Skeletal muscle satellite cell (primary cell): Measurements from ENCODE around the gene ATP8A2.
A peak's percentile ranks its signal among the peaks of the same experiment; 100 is the strongest.

Experiments
- H3K27me3 ChIP-seq: 2 replicates; pipeline ENCODE4 v1.7.0; 2013; ENCODE audit warnings: low read length; ENCODE audit not compliant: control insufficient read depth, insufficient read depth
- H3K36me3 ChIP-seq: 2 replicates; pipeline ENCODE4 v1.7.0; 2013; ENCODE audit warnings: mild to moderate bottlenecking, control low read depth, low read length; ENCODE audit not compliant: insufficient read depth
- H3K4me1 ChIP-seq: 2 replicates; pipeline ENCODE4 v1.7.0; 2013; ENCODE audit warnings: low read length; ENCODE audit not compliant: control insufficient read depth, insufficient read depth
- H3K4me2 ChIP-seq: 2 replicates; pipeline ENCODE4 v1.7.0; 2013; ENCODE audit warnings: mild to moderate bottlenecking, low read length
- H3K4me3 ChIP-seq: 2 replicates; pipeline ENCODE4 v1.7.0; 2013; ENCODE audit warnings: low read length
- H3K9ac ChIP-seq: 2 replicates; pipeline ENCODE4 v1.7.0; 2013; ENCODE audit warnings: mild to moderate bottlenecking, low read depth, low read length, moderate library complexity
- H3K9me3 ChIP-seq: replicated peaks from 2 replicates; pipeline ENCODE4 v1.7.0; 2013; ENCODE audit warnings: mild to moderate bottlenecking, control low read depth, low read length

ATP8A2 gene

GRCh38 chr13:25881971-25882451, 510.2 kb downstream of the ATP8A2 start:
- no peaks in the 10 kb centered on the region for H3K36me3 ChIP-seq
- H3K4me1 ChIP-seq = peaks cover 11% of the 10 kb centered on the region
- H3K4me3 ChIP-seq = no peak overlapping the region
- no peak overlapping the region for H3K9ac ChIP-seq
- peaks cover 35% of the 10 kb centered on the region for H3K27me3 ChIP-seq
- H3K9me3 ChIP-seq = no peaks in the 10 kb centered on the region
- no peak overlapping the region for H3K4me2 ChIP-seq

- Histone ChIP-seq H3K4me2 (no peak overlapping the region), H3K9me3 (no peaks in the 10 kb centered on the region), H3K9ac (no peak overlapping the region), H3K4me3 (no peak overlapping the region), H3K27me3 (peaks cover 35% of the 10 kb centered on the region), H3K4me1 (peaks cover 15% of the 10 kb centered on the region), H3K36me3 (no peaks in the 10 kb centered on the region)
These were observed 510.9 kb downstream of the ATP8A2 start for GRCh38 chr13:25882466-25883357.

- Histone ChIP-seq H3K4me1 (peaks cover 15% of the 10 kb centered on the region), H3K36me3 (no peaks in the 10 kb centered on the region), H3K4me3 (no peak overlapping the region), H3K9me3 (no peaks in the 10 kb centered on the region), H3K9ac (no peak overlapping the region), H3K27me3 (peaks cover 27% of the 10 kb centered on the region), H3K4me2 (no peak overlapping the region)
These were observed 513.6 kb downstream of the ATP8A2 start for GRCh38 chr13:25885418-25885817.

- no peaks in the 10 kb centered on the region for H3K36me3 ChIP-seq
- peaks cover 15% of the 10 kb centered on the region for H3K4me1 ChIP-seq
- H3K9me3 ChIP-seq = no peaks in the 10 kb centered on the region
- peaks cover 21% of the 10 kb centered on the region for H3K27me3 ChIP-seq
- peak overlapping the region; percentile 34 for H3K4me3 ChIP-seq
- peak overlapping the region; percentile 19 for H3K4me2 ChIP-seq
- no peak overlapping the region for H3K9ac ChIP-seq
These were observed 514.9 kb downstream of the ATP8A2 start for GRCh38 chr13:25886438-25887214.

GRCh38 chr13:25887962-25888655, 516.3 kb downstream of the ATP8A2 start:
- peaks cover 15% of the 10 kb centered on the region for H3K4me1 ChIP-seq
- H3K36me3 ChIP-seq = no peaks in the 10 kb centered on the region
- H3K27me3 ChIP-seq = peaks cover 6% of the 10 kb centered on the region
- no peak overlapping the region for H3K4me2 ChIP-seq
- H3K9ac ChIP-seq = no peak overlapping the region
- no peak overlapping the region for H3K4me3 ChIP-seq
- no peaks in the 10 kb centered on the region for H3K9me3 ChIP-seq

GRCh38 chr13:25890671-25891212, 519.0 kb downstream of the ATP8A2 start:
- Histone ChIP-seq H3K27me3 (no peaks in the 10 kb centered on the region), H3K4me2 (no peak overlapping the region), H3K9me3 (no peaks in the 10 kb centered on the region), H3K4me3 (no peak overlapping the region), H3K4me1 (peaks cover 15% of the 10 kb centered on the region), H3K9ac (no peak overlapping the region), H3K36me3 (no peaks in the 10 kb centered on the region)

GRCh38 chr13:25898991-25899390, 527.2 kb downstream of the ATP8A2 start:
- H3K9me3 ChIP-seq = no peaks in the 10 kb centered on the region
- H3K9ac ChIP-seq = no peak overlapping the region
- peaks cover 11% of the 10 kb centered on the region for H3K4me1 ChIP-seq
- H3K27me3 ChIP-seq = no peaks in the 10 kb centered on the region
- no peak overlapping the region for H3K4me2 ChIP-seq
- H3K36me3 ChIP-seq = no peaks in the 10 kb centered on the region
- H3K4me3 ChIP-seq = no peak overlapping the region

- no peaks in the 10 kb centered on the region for H3K36me3 ChIP-seq
- peaks cover 11% of the 10 kb centered on the region for H3K4me1 ChIP-seq
- no peak overlapping the region for H3K4me2 ChIP-seq
- no peaks in the 10 kb centered on the region for H3K9me3 ChIP-seq
- no peak overlapping the region for H3K4me3 ChIP-seq
- H3K9ac ChIP-seq = no peak overlapping the region
- no peaks in the 10 kb centered on the region for H3K27me3 ChIP-seq
These were observed 527.7 kb downstream of the ATP8A2 start for GRCh38 chr13:25899464-25899863.

- Histone ChIP-seq H3K4me2 (no peak overlapping the region), H3K4me1 (peaks cover 11% of the 10 kb centered on the region), H3K36me3 (no peaks in the 10 kb centered on the region), H3K27me3 (no peaks in the 10 kb centered on the region), H3K9ac (no peak overlapping the region), H3K9me3 (no peaks in the 10 kb centered on the region), H3K4me3 (no peak overlapping the region)
These were observed 528.2 kb downstream of the ATP8A2 start for GRCh38 chr13:25899952-25900351.

- no peak overlapping the region for H3K4me3 ChIP-seq
- peak overlapping the region; percentile 21 for H3K4me2 ChIP-seq
- H3K4me1 ChIP-seq = peaks cover 11% of the 10 kb centered on the region
- no peaks in the 10 kb centered on the region for H3K36me3 ChIP-seq
- no peaks in the 10 kb centered on the region for H3K9me3 ChIP-seq
- H3K27me3 ChIP-seq = no peaks in the 10 kb centered on the region
- H3K9ac ChIP-seq = no peak overlapping the region
These were observed 529.9 kb downstream of the ATP8A2 start for GRCh38 chr13:25901460-25902376.
